ENCODE measurements around the gene IL11RA.
A peak's percentile ranks its signal among the peaks of the same experiment; 100 is the strongest.

IL11RA gene

GRCh38 chr9:34651876-34652601 lies at the start of gene IL11RA:
IL11RA (plus strand) TSS chr9:34652185; CDS start chr9:34655218, 3,033 bp downstream.
- DNase-seq (ENCODE audit: low spot score), result peak; percentile 89

GRCh38 chr9:34603610-34604231 lies 48.3 kb upstream of the IL11RA start:
- peak; percentile 81 for DNase-seq (ENCODE audit: low spot score)

DNA sequence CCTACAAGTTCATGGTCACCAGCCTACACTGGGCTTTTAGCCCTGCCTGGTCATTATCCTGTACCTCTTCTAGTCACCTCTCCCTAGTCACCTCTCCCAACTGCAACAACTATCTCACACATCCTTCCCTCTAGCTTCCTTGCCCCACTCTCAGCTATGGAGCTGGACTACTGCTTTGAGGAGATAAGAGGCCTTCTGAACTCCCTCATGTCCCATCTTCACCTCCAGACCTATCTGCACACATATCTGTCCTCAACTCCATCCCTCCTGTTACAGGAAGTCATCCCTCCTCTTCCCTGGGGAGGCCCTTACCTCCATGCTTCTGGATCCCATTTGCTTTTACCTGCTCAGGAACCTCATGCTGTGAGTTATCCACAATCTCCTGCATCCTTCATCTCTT lies 45.8 kb upstream of the IL11RA start:
- no peak for DNase-seq (ENCODE audit: low spot score)

DNA sequence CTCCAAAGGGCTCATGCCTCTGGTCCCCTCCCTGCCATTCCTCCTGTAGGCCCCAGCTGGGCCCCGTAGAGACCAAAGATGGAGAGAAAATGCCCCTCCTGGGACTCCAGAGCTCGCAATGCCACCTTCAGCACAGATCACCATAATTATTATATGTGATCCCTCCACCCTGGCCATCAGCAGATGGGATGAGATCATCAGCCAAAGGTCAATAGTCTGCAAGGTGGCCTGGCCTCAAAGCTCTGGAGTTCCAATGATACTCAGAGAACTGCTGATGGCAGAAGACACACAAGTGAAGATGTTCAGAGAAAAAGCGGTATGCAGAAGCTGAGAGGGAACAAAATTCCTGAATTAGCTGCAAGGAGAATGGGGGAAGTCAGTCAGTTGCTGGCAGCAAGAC lies 45.1 kb upstream of the IL11RA start:
- no peak for DNase-seq (ENCODE audit: low spot score)

GRCh38 chr9:34607331-34607730 lies 44.7 kb upstream of the IL11RA start:
- no peak for DNase-seq (ENCODE audit: low spot score)

- DNase-seq (ENCODE audit: low spot score), result no peak
Measured at GRCh38 chr9:34610434-34611206, 41.4 kb upstream of the IL11RA start.

DNA sequence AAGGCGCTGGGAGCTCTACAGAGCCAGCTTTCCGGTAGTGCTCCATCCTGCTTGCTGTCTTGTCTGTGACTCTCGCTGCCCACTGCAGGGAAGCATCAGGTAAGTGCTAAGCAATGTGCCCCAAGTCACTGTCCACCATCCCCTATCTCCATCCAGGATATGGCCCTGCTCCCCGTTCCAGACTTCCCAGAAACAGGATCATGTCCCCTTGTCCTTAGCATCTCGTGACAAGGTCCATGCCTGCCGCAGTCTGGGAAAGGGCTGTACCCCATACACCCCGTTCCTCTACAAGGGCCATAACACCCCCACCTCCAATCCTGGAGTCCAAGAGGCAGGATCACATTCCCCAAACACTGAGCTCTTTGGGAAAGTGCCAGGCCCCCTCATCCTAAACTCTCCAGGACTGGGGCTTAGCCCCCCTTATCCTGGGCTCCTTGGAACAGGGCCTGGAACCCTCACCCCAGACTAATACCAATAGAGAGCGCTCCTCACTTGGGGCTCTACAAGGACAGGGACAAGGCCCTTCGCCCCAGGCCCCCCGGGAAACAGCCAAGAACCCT lies 40.7 kb upstream of the IL11RA start:
- no peak for DNase-seq (ENCODE audit: low spot score)

DNA sequence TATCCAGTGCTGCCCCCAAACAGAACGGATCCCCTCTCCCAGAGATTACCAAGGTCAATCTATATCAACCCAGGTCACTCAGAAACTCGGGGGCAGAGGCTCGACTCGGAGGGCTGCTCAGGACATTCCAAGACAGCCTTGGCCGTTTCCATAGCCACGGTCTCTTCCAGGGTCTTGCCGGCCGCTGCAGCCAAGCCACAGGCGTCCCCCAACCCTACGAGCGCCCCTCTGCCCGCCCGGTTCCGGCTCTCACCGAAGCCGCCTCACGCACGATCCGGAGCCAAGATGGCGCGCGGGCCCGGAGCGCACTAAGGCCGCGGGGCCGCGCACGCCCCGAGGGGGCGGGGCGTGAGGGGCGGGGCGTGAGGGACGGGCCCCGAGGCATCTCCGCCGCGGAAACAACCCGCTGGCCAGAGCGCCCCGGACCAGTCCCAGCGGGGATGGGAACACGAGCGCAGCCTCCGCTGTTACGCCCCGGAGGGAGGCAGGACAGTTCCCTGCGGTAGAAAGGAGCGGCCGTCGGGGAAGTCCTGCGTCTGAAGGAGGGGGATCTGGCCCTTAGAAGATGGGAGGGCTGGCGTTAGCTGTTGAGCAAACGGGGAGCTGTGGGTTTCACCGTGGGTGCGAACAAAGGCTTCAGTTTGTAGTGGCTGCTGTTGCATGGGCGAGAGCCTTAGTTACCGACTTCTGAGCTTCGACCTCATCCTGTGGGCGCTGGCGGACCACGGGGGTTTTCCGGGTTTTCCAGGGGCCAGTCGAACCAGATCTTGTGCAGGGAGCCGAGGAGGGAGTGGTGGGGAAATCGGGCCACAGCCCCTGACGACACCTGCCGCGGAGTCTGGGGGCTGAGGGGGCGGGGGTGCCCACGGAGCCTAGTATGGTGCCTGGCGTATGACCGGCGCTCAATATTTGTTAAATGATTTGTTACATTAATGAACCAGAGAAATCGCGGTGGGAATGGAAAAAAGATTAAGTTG lies 39.9 kb upstream of the IL11RA start, which contains the start of gene RPP25L:
TSS of gene RPP25L (minus strand) at position 287 of the 977 bp plus-strand sequence. CDS start 801 bp downstream, outside the sequence.
- peak; percentile 90 for DNase-seq (ENCODE audit: low spot score)

GRCh38 chr9:34612788-34613390 lies 39.1 kb upstream of the IL11RA start:
- DNase-seq (ENCODE audit: low spot score), result peak; percentile 84

- DNase-seq (ENCODE audit: low spot score), result no peak
Measured at GRCh38 chr9:34615132-34615531, 36.9 kb upstream of the IL11RA start.

DNA sequence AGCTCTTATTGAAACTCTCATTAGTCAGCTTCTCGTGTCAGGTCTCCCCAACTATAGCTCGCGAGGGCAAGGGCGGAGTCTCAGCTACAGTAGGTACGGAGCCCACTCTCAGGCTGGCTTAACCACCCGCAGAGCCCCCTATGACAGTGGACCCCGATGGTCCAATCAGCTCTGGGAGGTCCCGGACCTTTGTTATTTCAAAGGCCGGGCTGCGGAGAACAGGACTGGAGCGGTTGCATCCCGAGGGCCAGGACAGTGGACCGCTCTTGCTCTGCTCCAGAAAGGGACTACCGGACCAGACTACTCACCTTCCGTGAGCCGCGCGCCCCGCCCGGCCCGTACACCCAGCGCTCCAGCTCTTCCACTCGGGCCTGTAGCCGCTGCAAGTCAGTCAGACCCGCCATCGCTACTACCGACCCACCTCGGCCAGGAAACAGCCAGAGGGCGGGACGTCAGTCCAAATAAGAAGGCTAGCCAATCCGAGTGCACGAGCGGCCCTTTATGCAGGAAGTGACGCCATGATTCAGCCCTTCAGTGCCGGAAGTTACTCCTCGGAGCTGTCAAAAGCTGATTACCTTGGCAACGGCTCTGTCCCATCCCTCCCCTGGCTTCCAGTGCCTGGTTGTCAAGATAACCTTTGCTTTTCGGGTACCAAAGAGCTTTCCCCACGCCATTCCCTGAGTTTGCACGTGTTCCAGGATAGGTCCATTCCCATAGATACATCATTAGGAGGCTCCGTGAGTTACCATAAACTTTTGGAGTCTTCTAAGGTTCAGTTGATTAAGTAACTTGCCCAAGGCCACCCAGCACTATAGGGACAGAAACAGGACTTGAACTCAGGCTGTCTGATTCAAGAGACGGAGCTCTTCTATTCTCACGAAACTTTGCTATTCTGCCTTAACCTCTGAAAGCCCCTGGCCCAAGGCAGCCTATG lies 31.7 kb upstream of the IL11RA start, which contains the start of gene DCTN3:
TSS of gene DCTN3 (minus strand) at position 435 of the 934 bp plus-strand sequence. CDS start at position 404, 31 bp downstream.
- DNase-seq (ENCODE audit: low spot score), result peak; percentile 92

GRCh38 chr9:34623374-34624235 lies 28.4 kb upstream of the IL11RA start:
- no peak for DNase-seq (ENCODE audit: low spot score)

- DNase-seq (ENCODE audit: low spot score), result no peak
Measured at GRCh38 chr9:34624475-34625185, 27.4 kb upstream of the IL11RA start.

- DNase-seq (ENCODE audit: low spot score), result no peak
Measured at GRCh38 chr9:34625186-34625486, 26.8 kb upstream of the IL11RA start.

- no peak for DNase-seq (ENCODE audit: low spot score)
Measured at GRCh38 chr9:34627716-34628655, 24.0 kb upstream of the IL11RA start.

- DNase-seq (ENCODE audit: low spot score), result no peak
Measured at GRCh38 chr9:34628656-34629490, 23.1 kb upstream of the IL11RA start, which contains the start of gene ARID3C. ARID3C (minus strand) TSS chr9:34629066; CDS start chr9:34628014, 1,052 bp downstream.
